AG04450 (cell line): ENCODE data around the gene CHST10. TPM values are rescaled to one million over a fixed set of nuclear protein-coding genes. Genes with fewer than 3 reads are reported as not detected.

ENCODE experiments used
- CTCF ChIA-PET: fragments of 300-600, 350-600 bp; formaldehyde crosslinking; extraction: SDS; loops from one replicate; lab custom pipeline; 2022; ENCODE audit warnings: antibody characterized with exemption, inconsistent platforms; lab: Charles Lee
- POLR2A ChIA-PET: fragments of 350-600 bp; formaldehyde crosslinking; extraction: SDS; loops from one replicate; lab custom pipeline; 2021; ENCODE audit warnings: antibody characterized with exemption, inconsistent platforms; lab: Yijun Ruan, JAX
- DNase-seq: peaks from one replicate; pipeline ENCODE4 v3.0.0-alpha.2; 2011; ENCODE audit warnings: low read depth, low spot score
- H3K27ac ChIP-seq: one replicate; pipeline ENCODE4 v1.5.1; 2012; ENCODE audit warnings: low read depth, low read length, control low read depth
- H3K27me3 ChIP-seq: one replicate; pipeline ENCODE4 v1.6.0; 2012; ENCODE audit warnings: low read length; ENCODE audit not compliant: control insufficient read depth, insufficient read depth
- H3K4me3 ChIP-seq: 2 replicates; pipeline ENCODE4 v1.5.1; 2011; ENCODE audit warnings: mild to moderate bottlenecking, low read depth, low read length, control low read depth
- H3K9me3 ChIP-seq: 2 replicates; pipeline ENCODE4 v1.5.1; 2012; ENCODE audit warnings: low read length; ENCODE audit not compliant: control insufficient read depth, insufficient read depth
- polyA plus RNA-seq: library from polyadenylated mRNA; depleted of rRNA; stranded (reverse); fragments of >200 nt; gene quantifications from 2 replicates; pipeline ENCODE4 v1.2.3, GENCODE V29; 2011
- TF ChIP-seq, protein P1 (sequence below): IDR thresholded peaks from 2 replicates; pipeline ENCODE4 v1.5.1; 2011; ENCODE audit warnings: low read depth, low read length, control low read depth, inconsistent platforms

Gene CHST10
- polyA plus RNA-seq, 1 experiment: 11.3 TPM

DNA sequence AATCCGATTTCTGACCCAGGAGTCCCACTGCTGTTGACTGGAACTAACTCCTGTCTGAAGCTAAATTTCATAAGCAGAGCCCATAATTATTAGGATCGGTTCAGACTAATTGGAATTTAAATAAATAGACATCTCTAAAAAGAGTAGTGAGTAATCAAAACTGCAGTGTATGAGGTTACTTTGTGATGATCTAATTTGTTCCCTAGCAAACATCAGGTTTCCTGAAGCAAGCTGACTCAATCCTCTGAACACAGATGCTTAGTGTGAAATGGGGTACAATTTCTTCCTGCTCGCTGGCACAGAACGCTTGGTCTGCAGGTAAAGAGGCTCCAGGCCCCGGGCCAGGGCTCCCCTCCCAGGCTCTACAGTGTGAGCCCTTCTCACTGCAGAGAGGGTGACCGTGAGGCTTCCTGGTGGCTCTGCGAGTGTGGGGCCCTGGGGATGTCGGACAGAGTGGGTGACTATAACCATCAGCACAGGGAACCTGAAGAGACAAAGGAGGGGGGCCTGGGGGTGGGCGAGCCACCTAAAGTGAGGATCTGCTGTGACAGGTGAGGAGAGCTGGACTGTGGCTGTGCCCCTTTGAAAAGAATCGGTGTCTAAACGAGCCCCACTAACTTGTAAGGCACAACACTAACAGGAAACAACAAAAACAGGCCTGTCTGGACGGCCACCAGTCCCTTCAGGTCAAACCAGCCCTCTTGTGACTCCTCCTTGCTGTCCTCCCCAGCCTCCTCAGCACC is 20.2 kb downstream of the CHST10 start:
- no peak overlapping the region for H3K4me3 ChIP-seq
- no peak for DNase-seq
- POLR2A ChIA-PET: no interaction called here
- TF ChIP-seq, protein P1, sequence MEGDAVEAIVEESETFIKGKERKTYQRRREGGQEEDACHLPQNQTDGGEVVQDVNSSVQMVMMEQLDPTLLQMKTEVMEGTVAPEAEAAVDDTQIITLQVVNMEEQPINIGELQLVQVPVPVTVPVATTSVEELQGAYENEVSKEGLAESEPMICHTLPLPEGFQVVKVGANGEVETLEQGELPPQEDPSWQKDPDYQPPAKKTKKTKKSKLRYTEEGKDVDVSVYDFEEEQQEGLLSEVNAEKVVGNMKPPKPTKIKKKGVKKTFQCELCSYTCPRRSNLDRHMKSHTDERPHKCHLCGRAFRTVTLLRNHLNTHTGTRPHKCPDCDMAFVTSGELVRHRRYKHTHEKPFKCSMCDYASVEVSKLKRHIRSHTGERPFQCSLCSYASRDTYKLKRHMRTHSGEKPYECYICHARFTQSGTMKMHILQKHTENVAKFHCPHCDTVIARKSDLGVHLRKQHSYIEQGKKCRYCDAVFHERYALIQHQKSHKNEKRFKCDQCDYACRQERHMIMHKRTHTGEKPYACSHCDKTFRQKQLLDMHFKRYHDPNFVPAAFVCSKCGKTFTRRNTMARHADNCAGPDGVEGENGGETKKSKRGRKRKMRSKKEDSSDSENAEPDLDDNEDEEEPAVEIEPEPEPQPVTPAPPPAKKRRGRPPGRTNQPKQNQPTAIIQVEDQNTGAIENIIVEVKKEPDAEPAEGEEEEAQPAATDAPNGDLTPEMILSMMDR: no peak
- H3K9me3 ChIP-seq: no peaks in the 10 kb centered on the region
- H3K27me3 ChIP-seq: no peaks in the 10 kb centered on the region
- CTCF ChIA-PET: interaction anchor here (0.5 to 4.3 kb wide), 3 partner anchors 17 to 134 kb away, joined by 3 to 15 read pairs (median 7); no protein-coding TSS in a partner anchor
- no peak overlapping the region for H3K27ac ChIP-seq

DNA sequence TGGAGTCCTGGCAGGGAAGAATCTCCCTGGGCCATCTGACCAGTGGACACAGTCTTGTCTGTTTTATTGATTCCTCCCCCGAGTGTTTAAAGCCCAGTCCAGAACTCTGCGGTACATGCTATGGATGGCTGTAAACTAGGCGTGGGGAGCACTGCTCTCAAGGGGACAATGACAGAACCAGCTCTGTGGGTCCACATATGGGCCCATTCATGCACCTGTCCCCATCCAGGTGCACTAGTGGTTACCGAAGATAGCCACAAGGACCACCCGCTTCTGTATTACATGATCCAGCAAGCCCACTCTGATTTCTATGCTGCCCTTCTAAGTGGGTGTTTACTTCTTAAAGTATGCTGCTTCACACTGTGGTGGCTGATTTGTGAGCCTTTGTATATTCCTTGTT is 21.0 kb downstream of the CHST10 start:
- ChIA-PET POLR2A (no interaction called here), CTCF (interaction anchor here (0.5 to 4.3 kb wide), 3 partner anchors 16 to 134 kb away, joined by 3 to 15 read pairs (median 7); no protein-coding TSS in a partner anchor)
- DNase-seq: no peak
- Histone ChIP-seq H3K4me3 (no peak overlapping the region), H3K27me3 (no peaks in the 10 kb centered on the region), H3K27ac (no peak overlapping the region), H3K9me3 (no peaks in the 10 kb centered on the region)
- TF ChIP-seq, protein P1: no peak

- no peak for DNase-seq
- POLR2A ChIA-PET: interaction anchor here (0.6 kb wide), 1 partner anchor 142 kb away, joined by 3 read pairs; no protein-coding TSS in a partner anchor
- TF ChIP-seq, protein P1: no peak
- H3K9me3 ChIP-seq: no peaks in the 10 kb centered on the region
- no peak overlapping the region for H3K27ac ChIP-seq
- CTCF ChIA-PET: interaction anchor here (0.6 to 4.3 kb wide), 3 partner anchors 15 to 133 kb away, joined by 5 to 15 read pairs (median 7); no protein-coding TSS in a partner anchor
- H3K27me3 ChIP-seq: no peaks in the 10 kb centered on the region
- no peak overlapping the region for H3K4me3 ChIP-seq
Observed at GRCh38 chr2:100395532-100396350, 21.7 kb downstream of the CHST10 start.

- DNase-seq: no peak
- no peak overlapping the region for H3K27ac ChIP-seq
- CTCF ChIA-PET: interaction anchor here (2.2 kb wide), 1 partner anchor 13 kb away, joined by 11 read pairs; no protein-coding TSS in a partner anchor
- POLR2A ChIA-PET: interaction anchor here (0.6 kb wide), 1 partner anchor 9 kb away, joined by 3 read pairs; no protein-coding TSS in a partner anchor
- H3K9me3 ChIP-seq: no peaks in the 10 kb centered on the region
- TF ChIP-seq, protein P1: no peak
- H3K27me3 ChIP-seq: no peaks in the 10 kb centered on the region
- no peak overlapping the region for H3K4me3 ChIP-seq
Observed at GRCh38 chr2:100394111-100394641, 23.3 kb downstream of the CHST10 start.
